Endothelial cell of umbilical vein (primary cell): ENCODE data around the gene SLC30A1. TPM values are rescaled to one million over a fixed set of nuclear protein-coding genes. Genes with fewer than 3 reads are reported as not detected.

Source experiments
- BruUV-seq: library from RNA; stranded (reverse); fragments of 400-500 nt; replicated peaks from 2 replicates; lab custom pipeline; 2021; lab: Mats Ljungman, UMichigan
- CTCF ChIA-PET: fragments of 300-600, 350-600 bp; sonication (Branson Sonifier 250); formaldehyde crosslinking; loops from one replicate; lab custom pipeline; 2021; ENCODE audit warnings: antibody characterized with exemption, inconsistent platforms; lab: Charles Lee
- POLR2A ChIA-PET: fragments of 300-600, 350-600 bp; sonication (Branson Sonifier 250); formaldehyde crosslinking; loops from one replicate; lab custom pipeline; 2021; ENCODE audit warnings: antibody characterized with exemption, inconsistent platforms; lab: Charles Lee
- DNase-seq: peaks from one replicate; pipeline ENCODE4 v3.0.0-alpha.2; 2011; ENCODE audit warnings: low read depth, low spot score
- FAIRE-seq: peaks from 2 replicates; lab custom pipeline; 2011; peaks lifted over from hg19 to GRCh38; lab: Jason Lieb, UNC
- H2AFZ ChIP-seq: 2 replicates; pipeline ENCODE4 v1.6.0; 2012; ENCODE audit warnings: low read depth, low read length, control low read depth, inconsistent platforms
- H3K27ac ChIP-seq: 2 replicates; pipeline ENCODE4 v1.5.1; 2011; ENCODE audit warnings: low read depth, mild to moderate bottlenecking, control low read depth, low read length, moderate library complexity; ENCODE audit not compliant: insufficient read depth
- H3K27me3 ChIP-seq, 2 experiments: 2 replicates each; pipeline versions ENCODE4 v1.6.0 to v1.6.1; 2011; ENCODE audit warnings: low read length in 2 of 2, mixed read lengths in 1 of 2; ENCODE audit not compliant: control insufficient read depth in 2 of 2, insufficient read depth in 2 of 2
- H3K36me3 ChIP-seq, 2 experiments: 2 replicates in 1 of 2; 3 replicates in 1 of 2; pipeline ENCODE4 v1.5.1; 2011; ENCODE audit warnings: low read length in 2 of 2, mild to moderate bottlenecking in 1 of 2, moderate library complexity in 1 of 2; ENCODE audit not compliant: control insufficient read depth in 2 of 2, insufficient read depth in 2 of 2; ENCODE audit errors: extremely low read depth in 1 of 2
- H3K4me1 ChIP-seq: 3 replicates; pipeline ENCODE4 v1.5.1; 2011; ENCODE audit warnings: mild to moderate bottlenecking, low read length; ENCODE audit not compliant: control insufficient read depth, insufficient read depth; ENCODE audit errors: extremely low read depth
- H3K4me2 ChIP-seq: 2 replicates; pipeline ENCODE4 v1.6.1; 2011; ENCODE audit warnings: low read length, control low read depth, mixed read lengths; ENCODE audit not compliant: insufficient read depth
- H3K4me3 ChIP-seq, 3 experiments: fragments of 200-600 bp in 1 of 3; sonication (generic), shearing (Covaris generic) in 1 of 3; replicated peaks in 1 of 3; 2 replicates each; pipeline ENCODE4 v1.5.1; 2011 to 2016; ENCODE audit warnings: control low read depth in 3 of 3, low read length in 3 of 3, mild to moderate bottlenecking in 2 of 3, inconsistent platforms in 1 of 3, low read depth in 1 of 3, moderate library complexity in 1 of 3; ENCODE audit not compliant: insufficient read depth in 1 of 3
- H3K79me2 ChIP-seq: 2 replicates; pipeline ENCODE4 v1.6.0; 2012; ENCODE audit warnings: low read length, inconsistent platforms; ENCODE audit not compliant: control insufficient read depth, insufficient read depth
- H3K9ac ChIP-seq: replicated peaks from 2 replicates; pipeline ENCODE3; 2011; ENCODE audit warnings: low read length, control low read depth; ENCODE audit not compliant: insufficient read depth; ENCODE audit errors: extremely low read depth
- H3K9me1 ChIP-seq: replicated peaks from 3 replicates; pipeline ENCODE4 v1.6.0; 2011; ENCODE audit warnings: mild to moderate bottlenecking, low read length; ENCODE audit not compliant: control insufficient read depth, insufficient read depth; ENCODE audit errors: extremely low read depth
- H3K9me3 ChIP-seq: replicated peaks from 2 replicates; pipeline ENCODE4 v1.5.1; 2012; ENCODE audit warnings: low read length, inconsistent platforms; ENCODE audit not compliant: control insufficient read depth, insufficient read depth
- H4K20me1 ChIP-seq: replicated peaks from 2 replicates; pipeline ENCODE3; 2011; ENCODE audit warnings: mild to moderate bottlenecking, low read length; ENCODE audit not compliant: control insufficient read depth, insufficient read depth; ENCODE audit errors: extremely low read depth
- CTCF ChIP-seq, 2 donors: IDR thresholded peaks; 1 replicate in 1 of 2; 2 replicates in 1 of 2; pipeline ENCODE4 v1.5.1; 2011; ENCODE audit warnings: low read length in 2 of 2, mild to moderate bottlenecking in 2 of 2, moderate library complexity in 2 of 2, control low read depth in 1 of 2, inconsistent platforms in 1 of 2, low read depth in 1 of 2; ENCODE audit not compliant: insufficient read depth in 1 of 2; ENCODE audit errors: extremely low read depth in 1 of 2
- EZH2 ChIP-seq: IDR thresholded peaks from 2 replicates; pipeline ENCODE4 v1.6.1; 2012; ENCODE audit warnings: borderline replicate concordance, low read depth, mild to moderate bottlenecking, moderate library complexity, low read length, inconsistent platforms; ENCODE audit not compliant: severe bottlenecking
- FOS ChIP-seq: IDR thresholded peaks from 2 replicates; pipeline ENCODE4 v1.6.1; 2011; ENCODE audit warnings: mild to moderate bottlenecking, low read length, moderate library complexity, borderline replicate concordance; ENCODE audit not compliant: insufficient read depth
- GATA2 ChIP-seq: IDR thresholded peaks from 2 replicates; pipeline ENCODE4 v1.7.0; 2011; ENCODE audit warnings: low read depth, mild to moderate bottlenecking, moderate library complexity, mixed read lengths, low read length; ENCODE audit not compliant: insufficient read length, insufficient read depth
- JUN ChIP-seq: IDR thresholded peaks from 2 replicates; pipeline ENCODE4 v1.6.1; 2011; ENCODE audit warnings: borderline replicate concordance, low read depth; ENCODE audit not compliant: insufficient read length, insufficient read depth
- MAX ChIP-seq: IDR thresholded peaks from 2 replicates; pipeline ENCODE4 v1.6.1; 2011; ENCODE audit not compliant: insufficient read depth, insufficient read length
- MYC ChIP-seq: IDR thresholded peaks from one replicate; pipeline ENCODE4 v1.6.1; 2011; ENCODE audit warnings: mild to moderate bottlenecking, low read depth, low read length
- POLR2A ChIP-seq: IDR thresholded peaks from 2 replicates; pipeline ENCODE4 v1.6.1; 2012; ENCODE audit warnings: low read depth, mild to moderate bottlenecking, control low read depth, low read length
- POLR2AphosphoS5 ChIP-seq: IDR thresholded peaks from 2 replicates; pipeline ENCODE4 v1.6.1; 2012; ENCODE audit warnings: low read depth, mild to moderate bottlenecking, control low read depth, low read length, moderate library complexity; ENCODE audit not compliant: insufficient read depth
- dilution Hi-C: fragments of 300-500 bp; cut with MboI; formaldehyde crosslinking; loops from one replicate; pipeline ENCODE4 v1.15.0; 2019; ENCODE audit warnings: low sequenced_read_pairs; ENCODE audit not compliant: extremely low pct_ligation_motif_present
- intact Hi-C: fragments of 100-400 bp; cut with micrococcal nuclease; formaldehyde crosslinking; loops from one replicate; pipeline ENCODE4 v1.10.0; 2022
- polyA plus RNA-seq, 4 experiments: library from polyadenylated mRNA; depleted of rRNA in 3 of 4; stranded (reverse) in 3 of 4; unstranded in 1 of 4; fragments of >200 nt; gene quantifications; 2 replicates each; pipeline versions ENCODE4 v1.2.1 to v1.2.3, GENCODE V29; 2011 to 2012; ENCODE audit warnings: missing spikeins in 1 of 4
- total RNA-seq: library from RNA; stranded (reverse); gene quantifications from 2 replicates; pipeline ENCODE4 v1.2.3, GENCODE V29; 2021

The SLC30A1 gene
- total and polyA plus RNA-seq, 2 donors (not counting 3 experiments of a cell fraction or from before 2014, with no cell fraction given): 5.5 to 21.5 TPM

GRCh38 chr1:211625040-211625439 is 46.1 kb upstream of the SLC30A1 start:
- Histone ChIP-seq H3K4me2 (no peak overlapping the region), H3K9me1 (no peaks in the 10 kb centered on the region), H3K79me2 (no peaks in the 10 kb centered on the region), H3K4me1 (peaks cover 2% of the 10 kb centered on the region), H3K9me3 (no peaks in the 10 kb centered on the region), H3K4me3 (no peak overlapping the region), H3K36me3 (no peaks in the 10 kb centered on the region), H2AFZ (no peak overlapping the region), H3K9ac (no peak overlapping the region), H3K27ac (no peak overlapping the region), H3K27me3 (no peaks in the 10 kb centered on the region), H4K20me1 (no peaks in the 10 kb centered on the region)
- intact Hi-C loops: loop anchor here (1.0 kb wide), 1 partner anchor 30 kb away; no protein-coding TSS in a partner anchor
- dilution Hi-C loops: no loop called here
- FAIRE-seq: no peak
- TF ChIP-seq MYC (no peak), MAX (no peak), EZH2 (no peak), POLR2A (no peak), GATA2 (no peak), JUN (no peak), FOS (no peak), CTCF (IDR thresholded peaks at IDR 0.05; ENCODE audit: extremely low read depth in 1 of 2, insufficient read depth in 1 of 2, low read depth in 1 of 2, low read length in 2 of 2) (no peak), POLR2AphosphoS5 (no peak)
- BruUV-seq: no TSS peak
- ChIA-PET POLR2A (no interaction called here), CTCF (interaction anchor here (1.0 to 1.7 kb wide), 10 partner anchors 9 to 110 kb away, joined by 3 to 21 read pairs (median 6); partner anchors contain the start of gene SLC30A1)
- DNase-seq: no peak
